ENCODE measurements around the gene PGM2L1. TPM values are rescaled to one million over a fixed set of nuclear protein-coding genes. Genes with fewer than 3 reads are reported as not detected.

PGM2L1 gene
- polyA plus RNA-seq, 1 donor from 2014 or later = 5.2 TPM

DNA sequence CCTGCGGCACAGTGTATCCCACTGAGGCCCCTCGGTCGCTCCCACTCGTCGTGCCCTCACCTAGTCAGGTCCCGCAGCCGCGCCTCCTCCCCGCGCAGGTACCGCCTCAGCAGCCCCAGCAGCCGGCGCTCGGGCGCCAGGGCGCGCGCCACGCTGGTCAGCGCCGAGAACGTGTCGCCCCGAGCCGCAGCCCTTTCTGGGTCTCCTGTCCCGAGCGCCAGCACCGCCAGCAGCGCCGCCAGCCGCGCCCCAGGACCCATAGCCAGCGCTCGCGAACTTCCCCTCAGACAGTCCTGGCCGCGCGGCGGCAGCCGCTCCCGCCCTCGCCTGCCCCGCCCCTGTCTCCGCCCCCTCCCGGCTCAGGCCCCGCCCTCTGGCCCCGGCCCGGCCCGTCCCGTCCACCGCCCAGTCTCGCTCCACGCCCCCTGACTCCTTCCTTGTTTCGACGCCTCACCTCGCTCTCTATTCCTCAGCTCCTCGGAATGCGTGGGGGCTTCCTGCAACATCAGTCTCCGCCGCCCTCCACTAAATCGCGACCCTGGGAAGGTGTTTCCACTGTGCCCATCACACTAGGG, 86.8 kb downstream of the PGM2L1 start, which contains the start of gene P4HA3:
Gene P4HA3 (minus strand): TSS at position 289 of the 575 bp plus-strand sequence. CDS start 29 bp downstream, at position 260.
- peaks cover 40% of the 10 kb centered on the region for H3K27me3 Mint-ChIP-seq
- H3K4me1 Mint-ChIP-seq = peaks cover 0 to 9% (median 0%) of the 10 kb centered on the region in 3 donors
- H3K4me3 Mint-ChIP-seq = peak within 1 kb of the TSS in 2 of 4 donors; percentile 78 to 89
- H3K27ac Mint-ChIP-seq = peak within 1 kb of the TSS in 2 of 3 donors; percentile 19 to 78
- no peaks in the 10 kb centered on the region for H3K36me3 Mint-ChIP-seq
- peaks cover under 1 to 3% (median 1%) of the 10 kb centered on the region in 3 donors for H3K9me3 Mint-ChIP-seq

DNA sequence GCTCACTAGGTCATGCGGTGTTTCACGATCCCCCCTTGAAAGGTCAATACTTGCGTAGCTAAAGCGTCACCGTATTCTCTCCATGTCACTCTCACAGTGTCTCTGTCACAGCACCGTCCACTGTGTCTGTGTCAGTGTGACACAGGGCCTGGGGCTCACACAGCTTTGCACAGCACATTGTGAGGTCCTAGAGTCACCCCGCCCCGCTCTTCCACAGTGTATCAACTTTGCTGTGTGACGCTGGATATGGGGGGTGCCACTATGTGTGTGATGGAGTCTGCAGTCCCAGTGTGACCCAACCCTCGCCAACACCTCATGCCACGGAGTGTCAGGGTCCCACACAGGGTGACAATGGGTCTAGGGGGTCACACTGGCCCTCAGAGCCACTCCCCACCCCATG, 87.4 kb downstream of the PGM2L1 start:
- Mint-ChIP-seq H3K27me3 (peaks cover 43% of the 10 kb centered on the region), H3K36me3 (no peaks in the 10 kb centered on the region), H3K4me1 (peaks cover 0 to 9% (median 0%) of the 10 kb centered on the region in 3 donors), H3K9me3 (peaks cover 0 to 3% (median 0%) of the 10 kb centered on the region in 3 donors), H3K4me3 (peak overlapping the region in 2 of 4 donors; percentile 61 to 89), H3K27ac (no peak overlapping the region)

DNA sequence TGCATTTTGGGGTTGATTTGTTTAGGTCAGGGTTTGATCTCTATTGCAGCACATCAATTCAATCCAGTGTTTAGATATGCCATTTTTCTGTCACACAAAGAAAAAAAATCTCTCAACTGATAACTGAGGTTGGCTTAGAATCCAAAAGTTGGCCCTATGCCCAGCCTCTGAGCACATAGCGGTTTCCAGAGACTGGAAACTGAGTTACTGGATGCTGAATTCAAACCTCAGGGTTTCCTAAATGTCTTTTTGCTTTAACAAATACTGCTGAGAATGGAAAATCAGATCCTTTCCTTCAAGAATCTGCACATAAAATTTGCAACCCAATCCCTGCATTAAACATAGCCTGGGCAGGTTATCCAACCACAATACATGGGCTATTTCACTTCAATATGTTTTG, 90.8 kb downstream of the PGM2L1 start:
- H3K36me3 Mint-ChIP-seq = no peaks in the 10 kb centered on the region
- H3K27ac Mint-ChIP-seq = no peak overlapping the region
- peaks cover 0 to 1% (median 0%) of the 10 kb centered on the region in 3 donors for H3K9me3 Mint-ChIP-seq
- H3K27me3 Mint-ChIP-seq = peaks cover 46% of the 10 kb centered on the region
- no peak overlapping the region for H3K4me3 Mint-ChIP-seq
- peaks cover 0 to 9% (median 0%) of the 10 kb centered on the region in 3 donors for H3K4me1 Mint-ChIP-seq

- Mint-ChIP-seq H3K27me3 (peaks cover 44% of the 10 kb centered on the region), H3K4me1 (peaks cover 0 to 6% (median 0%) of the 10 kb centered on the region in 3 donors), H3K4me3 (no peak overlapping the region), H3K9me3 (peaks cover 0 to under 1% (median 0%) of the 10 kb centered on the region in 3 donors), H3K36me3 (no peaks in the 10 kb centered on the region), H3K27ac (no peak overlapping the region)
Measured at GRCh38 chr11:74306435-74307175, 91.6 kb downstream of the PGM2L1 start.

DNA sequence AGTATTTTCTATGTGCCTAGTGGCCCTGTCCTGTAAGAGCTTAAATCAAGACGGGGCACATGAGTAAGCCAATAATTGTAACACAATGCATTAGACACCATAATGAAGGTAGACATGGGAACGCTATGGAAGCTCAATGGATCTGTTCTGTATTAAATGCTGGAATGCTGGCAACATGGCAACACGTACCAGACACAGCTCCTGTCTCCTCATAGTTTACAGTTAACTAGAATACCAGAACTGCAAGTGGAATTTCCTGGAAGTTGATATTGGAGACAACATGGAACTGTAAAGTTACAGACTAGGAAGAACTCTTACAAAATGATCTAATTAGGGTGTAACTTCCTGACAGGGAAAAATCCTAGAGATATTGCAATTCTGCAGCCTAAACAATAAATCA, 99.2 kb downstream of the PGM2L1 start:
- peaks cover 0 to 3% (median 3%) of the 10 kb centered on the region in 3 donors for H3K4me1 Mint-ChIP-seq
- no peaks in the 10 kb centered on the region for H3K9me3 Mint-ChIP-seq
- no peak overlapping the region for H3K27ac Mint-ChIP-seq
- H3K27me3 Mint-ChIP-seq = peaks cover 22% of the 10 kb centered on the region
- H3K36me3 Mint-ChIP-seq = no peaks in the 10 kb centered on the region
- H3K4me3 Mint-ChIP-seq = no peak overlapping the region

DNA sequence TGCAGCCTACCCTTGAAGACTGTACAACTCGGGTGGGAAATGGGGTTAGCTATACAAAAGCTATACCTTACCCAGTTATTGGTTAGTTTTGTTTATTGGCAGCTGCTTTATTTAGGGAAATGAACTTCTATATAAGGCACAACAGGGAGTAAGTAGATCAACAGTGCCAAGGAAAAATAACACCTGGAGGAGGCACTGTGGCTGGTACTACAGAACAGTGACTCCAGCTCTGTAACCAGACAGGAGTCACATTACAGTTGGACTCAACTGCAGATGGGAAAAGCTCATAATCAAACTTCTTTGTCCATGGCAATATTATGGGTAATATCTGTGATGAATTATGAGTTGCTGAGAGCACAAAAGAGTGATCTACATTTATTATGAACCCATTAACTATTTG, 100.7 kb downstream of the PGM2L1 start:
- Mint-ChIP-seq H3K4me3 (no peak overlapping the region), H3K27ac (no peak overlapping the region), H3K4me1 (peaks cover 0 to 3% (median 3%) of the 10 kb centered on the region in 3 donors), H3K36me3 (no peaks in the 10 kb centered on the region), H3K9me3 (no peaks in the 10 kb centered on the region), H3K27me3 (peaks cover 18% of the 10 kb centered on the region)

GRCh38 chr11:74288911-74289310, 109.3 kb downstream of the PGM2L1 start:
- H3K4me1 Mint-ChIP-seq = no peaks in the 10 kb centered on the region
- H3K27me3 Mint-ChIP-seq = peaks cover 8% of the 10 kb centered on the region
- no peak overlapping the region for H3K4me3 Mint-ChIP-seq
- peaks cover 0 to 2% (median 0%) of the 10 kb centered on the region in 3 donors for H3K9me3 Mint-ChIP-seq
- no peaks in the 10 kb centered on the region for H3K36me3 Mint-ChIP-seq
- H3K27ac Mint-ChIP-seq = no peak overlapping the region

GRCh38 chr11:74288161-74288560, 110.1 kb downstream of the PGM2L1 start:
- H3K27ac Mint-ChIP-seq = no peak overlapping the region
- H3K4me3 Mint-ChIP-seq = no peak overlapping the region
- no peaks in the 10 kb centered on the region for H3K36me3 Mint-ChIP-seq
- peaks cover 0 to 2% (median 0%) of the 10 kb centered on the region in 3 donors for H3K9me3 Mint-ChIP-seq
- H3K4me1 Mint-ChIP-seq = no peaks in the 10 kb centered on the region
- peaks cover 8% of the 10 kb centered on the region for H3K27me3 Mint-ChIP-seq

GRCh38 chr11:74284466-74284865, 113.8 kb downstream of the PGM2L1 start:
- H3K4me1 Mint-ChIP-seq = no peaks in the 10 kb centered on the region
- H3K27ac Mint-ChIP-seq = no peak overlapping the region
- H3K27me3 Mint-ChIP-seq = peaks cover 9% of the 10 kb centered on the region
- H3K9me3 Mint-ChIP-seq = peaks cover 0 to 2% (median 0%) of the 10 kb centered on the region in 3 donors
- no peaks in the 10 kb centered on the region for H3K36me3 Mint-ChIP-seq
- H3K4me3 Mint-ChIP-seq = no peak overlapping the region

DNA sequence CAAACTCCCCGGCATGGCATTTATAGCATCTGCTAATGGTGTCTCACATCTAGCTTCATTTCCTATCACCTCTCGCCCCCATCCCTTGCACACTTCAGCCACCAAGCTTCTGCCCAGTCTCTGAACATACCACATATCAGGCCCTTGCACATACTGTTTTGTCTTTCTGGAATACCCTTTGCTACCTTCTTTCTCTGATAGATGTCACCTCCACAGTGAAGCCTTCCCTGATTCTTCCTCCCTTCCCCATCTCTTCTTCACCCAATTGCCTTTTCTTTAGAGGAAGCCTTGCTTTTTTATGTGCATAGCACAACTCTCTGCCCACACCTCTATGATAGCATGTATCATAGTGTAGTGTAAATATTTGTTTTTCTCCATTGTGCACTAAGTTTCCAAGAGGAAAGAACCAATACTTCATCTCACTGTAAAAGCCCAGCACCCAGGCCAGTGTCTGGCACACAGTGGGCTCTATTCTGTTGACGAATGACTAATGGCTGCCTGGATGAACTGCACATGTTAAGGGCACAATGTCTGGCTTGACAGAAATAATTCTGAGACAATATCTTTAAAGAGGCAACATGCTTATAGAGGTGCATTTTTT, 114.6 kb downstream of the PGM2L1 start:
- Mint-ChIP-seq H3K9me3 (peaks cover 0 to 2% (median 0%) of the 10 kb centered on the region in 3 donors), H3K36me3 (no peaks in the 10 kb centered on the region), H3K4me1 (no peaks in the 10 kb centered on the region), H3K27ac (no peak overlapping the region), H3K27me3 (peaks cover 9% of the 10 kb centered on the region), H3K4me3 (no peak overlapping the region)

- H3K9me3 Mint-ChIP-seq = peaks cover 0 to 2% (median 0%) of the 10 kb centered on the region in 3 donors
- peaks cover 6% of the 10 kb centered on the region for H3K27me3 Mint-ChIP-seq
- no peak overlapping the region for H3K4me3 Mint-ChIP-seq
- no peak overlapping the region for H3K27ac Mint-ChIP-seq
- H3K4me1 Mint-ChIP-seq = no peaks in the 10 kb centered on the region
- no peaks in the 10 kb centered on the region for H3K36me3 Mint-ChIP-seq
Measured at GRCh38 chr11:74282914-74283371, 115.3 kb downstream of the PGM2L1 start.

- Mint-ChIP-seq H3K9me3 (peaks cover 0 to 2% (median 0%) of the 10 kb centered on the region in 3 donors), H3K4me1 (no peaks in the 10 kb centered on the region), H3K27me3 (peaks cover 6% of the 10 kb centered on the region), H3K4me3 (no peak overlapping the region), H3K27ac (no peak overlapping the region), H3K36me3 (no peaks in the 10 kb centered on the region)
Measured at GRCh38 chr11:74282421-74282820, 115.8 kb downstream of the PGM2L1 start.

- Mint-ChIP-seq H3K27me3 (peaks cover 4% of the 10 kb centered on the region), H3K4me3 (no peak overlapping the region), H3K9me3 (no peaks in the 10 kb centered on the region), H3K4me1 (no peaks in the 10 kb centered on the region), H3K36me3 (no peaks in the 10 kb centered on the region), H3K27ac (no peak overlapping the region)
Measured at GRCh38 chr11:74280494-74280893, 117.7 kb downstream of the PGM2L1 start.
